ENCODE measurements around the gene RBM42.

GRCh38 chr19:35670686-35671085 lies 41.9 kb downstream of the RBM42 start:
- no peak for TF ChIP-seq CTCF (IDR thresholded peaks at IDR 0.05; ENCODE audit: low read length)
- TF ChIP-seq EZH2 (IDR thresholded peaks at IDR 0.05; ENCODE audit: borderline replicate concordance, low read length), result no peak

Measured in OCI-LY1 (cell line).